Keratinocyte (primary cell): ENCODE results near the gene NOTCH3.

Experiments
- CTCF ChIP-seq, 3 experiments: IDR thresholded peaks in 1 of 3; conservative IDR thresholded peaks in 1 of 3; optimal IDR thresholded peaks in 1 of 3; 2 replicates in 2 of 3; 3 replicates in 1 of 3; pipeline versions ENCODE3 to v1.5.1; 2011; ENCODE audit warnings: low read length in 3 of 3, mild to moderate bottlenecking in 3 of 3, moderate library complexity in 2 of 3, control low read depth in 1 of 3, inconsistent platforms in 1 of 3; ENCODE audit not compliant: insufficient read depth in 2 of 3; ENCODE audit errors: extremely low read depth in 1 of 3
- EZH2 ChIP-seq: IDR thresholded peaks from one replicate; pipeline ENCODE4 v1.6.1; 2012; ENCODE audit warnings: inconsistent platforms, mild to moderate bottlenecking, low read length, moderate library complexity

- no peak for TF ChIP-seq CTCF (optimal IDR thresholded peaks at IDR 0.05 in 1 of 3, IDR thresholded peaks at IDR 0.05 in 1 of 3, conservative IDR thresholded peaks at IDR 0.05 in 1 of 3; ENCODE audit: extremely low read depth in 1 of 3, insufficient read depth in 2 of 3, low read length in 3 of 3)
- TF ChIP-seq EZH2, result no peak
Measured at GRCh38 chr19:15246198-15246481, 45.3 kb upstream of the NOTCH3 start.
